ENCODE results near the gene WDR7. TPM values are rescaled to one million over a fixed set of nuclear protein-coding genes. Genes with fewer than 3 reads are reported as not detected.

WDR7 gene
- total RNA-seq, 1 experiment from 2014 or later, result 11.5 TPM

DNA sequence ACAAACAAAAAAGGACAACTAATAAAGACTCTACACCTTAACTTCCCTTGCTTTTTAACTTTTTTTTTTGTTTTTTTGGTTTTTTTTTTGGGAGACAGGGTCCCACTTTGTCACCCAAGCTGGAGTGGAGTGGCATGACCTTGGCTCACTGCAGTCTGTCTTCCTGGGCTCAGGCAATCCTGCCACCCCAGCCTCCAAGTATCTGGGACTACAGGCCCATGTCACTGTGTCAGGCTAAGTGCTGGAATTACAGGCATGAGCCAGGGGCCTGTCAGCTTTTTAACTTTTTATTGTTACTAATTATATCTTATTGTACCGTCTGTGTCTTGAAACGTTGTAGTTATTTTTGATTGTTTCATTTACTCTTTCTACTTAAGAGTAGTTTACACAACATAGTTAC, 25.5 kb downstream of the WDR7 start:
- POLR2A ChIA-PET, result no interaction called here
- Histone ChIP-seq H3K9ac (ENCODE audit: low read length) (no peak overlapping the region), H3K27me3 (ENCODE audit: insufficient read depth, low read length) (no peaks in the 10 kb centered on the region), H3K27ac (ENCODE audit: low read depth, low read length) (no peak overlapping the region), H3K4me3 (replicated peaks in 1 of 2; ENCODE audit: low read depth in 1 of 2, low read length in 2 of 2) (no peak overlapping the region), H3K9me2 (ENCODE audit: insufficient read depth) (no peaks in the 10 kb centered on the region), H3K36me3 (ENCODE audit: control insufficient read depth in 1 of 2, insufficient read depth in 2 of 2, low read length in 2 of 2) (no peaks in the 10 kb centered on the region), H3K9me3 (ENCODE audit: control insufficient read depth in 1 of 2, insufficient read depth in 1 of 2, low read depth in 1 of 2, low read length in 2 of 2) (no peaks in the 10 kb centered on the region), H3K79me2 (ENCODE audit: insufficient read depth, low read length) (no peaks in the 10 kb centered on the region), H3K4me2 (ENCODE audit: low read length) (no peak overlapping the region), H3K4me1 (ENCODE audit: control insufficient read depth in 1 of 2, insufficient read depth in 2 of 2, low read length in 2 of 2) (no peaks in the 10 kb centered on the region), H4K20me1 (ENCODE audit: insufficient read depth) (no peaks in the 10 kb centered on the region), H2AFZ (ENCODE audit: low read depth, low read length, poor library complexity, severe bottlenecking) (no peak overlapping the region)
- no TSS peak for BruUV-seq (replicated peaks)
- TF ChIP-seq TCF7L2 (IDR thresholded peaks at IDR 0.05; ENCODE audit: borderline replicate concordance, extremely low read depth, insufficient read depth, insufficient read length), result no peak
- TF ChIP-seq EZH2 (IDR thresholded peaks at IDR 0.05), result no peak
- TF ChIP-seq EGR1 (IDR thresholded peaks at IDR 0.05; ENCODE audit: low read depth), result no peak
- TF ChIP-seq FOSL1 (IDR thresholded peaks at IDR 0.05; ENCODE audit: low read depth), result no peak
- TF ChIP-seq, protein P1, sequence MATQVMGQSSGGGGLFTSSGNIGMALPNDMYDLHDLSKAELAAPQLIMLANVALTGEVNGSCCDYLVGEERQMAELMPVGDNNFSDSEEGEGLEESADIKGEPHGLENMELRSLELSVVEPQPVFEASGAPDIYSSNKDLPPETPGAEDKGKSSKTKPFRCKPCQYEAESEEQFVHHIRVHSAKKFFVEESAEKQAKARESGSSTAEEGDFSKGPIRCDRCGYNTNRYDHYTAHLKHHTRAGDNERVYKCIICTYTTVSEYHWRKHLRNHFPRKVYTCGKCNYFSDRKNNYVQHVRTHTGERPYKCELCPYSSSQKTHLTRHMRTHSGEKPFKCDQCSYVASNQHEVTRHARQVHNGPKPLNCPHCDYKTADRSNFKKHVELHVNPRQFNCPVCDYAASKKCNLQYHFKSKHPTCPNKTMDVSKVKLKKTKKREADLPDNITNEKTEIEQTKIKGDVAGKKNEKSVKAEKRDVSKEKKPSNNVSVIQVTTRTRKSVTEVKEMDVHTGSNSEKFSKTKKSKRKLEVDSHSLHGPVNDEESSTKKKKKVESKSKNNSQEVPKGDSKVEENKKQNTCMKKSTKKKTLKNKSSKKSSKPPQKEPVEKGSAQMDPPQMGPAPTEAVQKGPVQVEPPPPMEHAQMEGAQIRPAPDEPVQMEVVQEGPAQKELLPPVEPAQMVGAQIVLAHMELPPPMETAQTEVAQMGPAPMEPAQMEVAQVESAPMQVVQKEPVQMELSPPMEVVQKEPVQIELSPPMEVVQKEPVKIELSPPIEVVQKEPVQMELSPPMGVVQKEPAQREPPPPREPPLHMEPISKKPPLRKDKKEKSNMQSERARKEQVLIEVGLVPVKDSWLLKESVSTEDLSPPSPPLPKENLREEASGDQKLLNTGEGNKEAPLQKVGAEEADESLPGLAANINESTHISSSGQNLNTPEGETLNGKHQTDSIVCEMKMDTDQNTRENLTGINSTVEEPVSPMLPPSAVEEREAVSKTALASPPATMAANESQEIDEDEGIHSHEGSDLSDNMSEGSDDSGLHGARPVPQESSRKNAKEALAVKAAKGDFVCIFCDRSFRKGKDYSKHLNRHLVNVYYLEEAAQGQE (IDR thresholded peaks at IDR 0.05; ENCODE audit: low read depth), result no peak
- no peak for TF ChIP-seq SP1 (IDR thresholded peaks at IDR 0.05; ENCODE audit: low read depth)
- no peak for ATAC-seq
- CTCF ChIA-PET, result no interaction called here
- intact Hi-C loops (cut with micrococcal nuclease), result no loop called here
- no peak for DNase-seq (ENCODE audit: low read depth, low spot score)
- RAD21 ChIA-PET (ENCODE audit: low non-redundant PET in 1 of 2, low total read pairs in 2 of 2, uncharacterized antibody in 2 of 2, unreplicated experiment in 2 of 2), result no interaction called here
